ENCODE results near the gene RAD51B.
"Not testable (repeated sequence)": the region's sequence is repeated elsewhere in the genome, so short reads cannot be mapped to it uniquely, and the experiment has no call there.

Gene RAD51B

DNA sequence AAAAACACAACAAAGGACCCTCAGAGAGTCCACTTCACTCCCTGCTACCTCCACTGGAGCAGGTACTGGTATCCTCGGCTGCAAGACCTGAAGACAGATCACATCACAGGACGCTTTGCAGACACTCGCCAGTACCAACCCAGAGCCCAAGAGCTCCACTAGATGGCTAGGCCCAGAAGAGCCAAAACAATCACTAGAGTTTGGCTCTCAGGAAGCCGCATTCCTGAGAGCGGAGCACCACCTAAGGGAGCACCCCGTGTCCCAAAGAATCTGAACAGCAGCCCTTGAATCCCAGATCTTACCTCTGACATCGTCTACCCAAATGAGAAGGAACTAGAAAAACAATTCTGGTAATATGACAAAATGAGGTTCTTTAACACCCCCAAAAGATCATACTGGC, 399.8 kb downstream of the RAD51B start:
- no peak for DNase-seq

DNA sequence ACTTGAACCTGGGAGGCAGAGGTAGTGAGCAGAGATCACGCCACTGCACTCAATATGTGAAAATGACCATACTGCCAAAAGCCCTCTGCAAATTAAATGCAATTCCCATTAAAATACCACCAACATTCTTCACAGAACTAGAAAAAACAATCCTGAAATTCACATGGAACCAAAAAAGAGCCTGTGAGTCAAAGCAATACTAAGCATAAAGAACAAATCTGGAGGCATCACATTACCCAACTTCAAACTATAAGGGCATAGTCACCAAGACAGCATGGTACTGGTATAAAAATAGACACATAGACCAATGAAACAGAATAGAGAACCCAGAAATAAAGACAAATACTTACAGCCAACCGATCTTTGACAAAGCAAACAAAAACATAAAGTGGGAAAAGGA, 401.5 kb downstream of the RAD51B start:
- DNase-seq, result not testable (repeated sequence)

DNA sequence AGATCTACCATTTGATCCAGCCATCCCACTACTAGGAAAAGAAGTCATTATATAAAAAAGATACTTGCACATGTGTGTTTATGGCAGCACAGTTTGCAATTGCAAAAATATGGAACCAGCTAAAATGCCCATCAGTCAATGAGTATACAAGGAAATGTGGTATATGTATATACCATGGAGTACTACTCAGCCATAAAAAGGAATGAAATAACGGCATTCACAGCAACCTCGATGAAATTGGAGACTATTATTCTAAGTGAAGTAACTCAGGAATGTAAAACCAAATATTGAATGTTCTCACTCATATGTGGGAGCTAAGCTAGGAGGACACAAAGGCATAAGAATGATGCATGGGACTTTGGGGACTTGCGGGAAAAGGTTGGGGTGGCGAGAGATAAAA, 402.6 kb downstream of the RAD51B start:
- DNase-seq, result no peak

DNA sequence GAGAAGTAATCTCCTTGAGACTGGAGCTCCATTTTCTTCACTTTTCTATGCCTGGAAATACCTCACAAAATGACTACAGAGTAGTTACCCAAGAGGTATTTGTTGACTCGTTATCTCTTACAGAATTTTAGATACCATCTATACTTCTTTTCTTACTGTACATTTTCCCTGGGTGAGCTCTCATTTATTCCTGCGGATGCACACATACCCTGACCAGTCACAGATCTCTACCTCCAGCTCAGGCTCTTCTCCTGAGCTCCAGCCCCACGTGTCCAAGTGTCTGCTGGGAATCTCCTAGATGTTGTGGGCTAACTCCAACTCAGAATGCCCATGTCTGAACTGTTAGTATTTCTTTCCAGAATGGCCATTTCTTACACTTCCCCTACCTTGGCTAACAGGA, 403.1 kb downstream of the RAD51B start:
- no peak for DNase-seq

DNA sequence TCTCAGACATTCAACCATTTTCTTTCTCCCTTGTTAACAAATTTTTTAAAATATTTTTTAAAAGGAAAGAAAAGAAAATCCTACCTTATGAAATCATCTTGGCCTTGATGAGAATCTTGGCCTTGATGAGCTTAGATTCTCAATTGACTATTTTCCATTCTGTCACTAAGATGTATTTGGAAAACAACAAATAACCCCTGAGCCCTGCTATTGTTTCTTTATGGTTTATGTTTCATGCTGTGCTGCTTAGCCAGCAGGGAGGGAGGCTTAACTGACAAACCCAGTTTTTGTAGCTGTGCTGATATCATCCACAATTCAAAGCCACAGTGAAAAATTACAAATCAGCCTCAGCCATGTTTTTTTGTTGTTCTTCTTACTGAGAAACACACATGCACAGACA, 404.1 kb downstream of the RAD51B start:
- no peak for DNase-seq

DNA sequence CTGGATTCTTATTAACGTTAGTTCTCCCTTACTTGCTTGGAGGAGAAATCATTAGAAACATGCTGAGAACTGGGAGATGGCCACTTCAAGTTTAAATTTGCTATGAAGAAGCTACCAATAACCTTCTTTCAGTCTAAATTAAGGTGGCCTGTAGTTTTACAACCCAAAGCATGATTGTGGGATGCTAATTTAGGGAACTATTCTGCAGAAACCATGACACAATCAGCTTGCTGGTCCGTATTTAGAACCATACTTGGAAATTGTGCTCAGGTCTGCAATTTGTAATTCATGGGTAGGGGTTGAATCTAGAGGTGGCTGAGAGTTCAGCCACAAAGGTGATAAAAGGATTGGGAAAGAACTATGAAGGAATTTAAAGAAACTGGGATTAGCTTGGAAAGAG, 405.7 kb downstream of the RAD51B start:
- DNase-seq, result no peak

DNA sequence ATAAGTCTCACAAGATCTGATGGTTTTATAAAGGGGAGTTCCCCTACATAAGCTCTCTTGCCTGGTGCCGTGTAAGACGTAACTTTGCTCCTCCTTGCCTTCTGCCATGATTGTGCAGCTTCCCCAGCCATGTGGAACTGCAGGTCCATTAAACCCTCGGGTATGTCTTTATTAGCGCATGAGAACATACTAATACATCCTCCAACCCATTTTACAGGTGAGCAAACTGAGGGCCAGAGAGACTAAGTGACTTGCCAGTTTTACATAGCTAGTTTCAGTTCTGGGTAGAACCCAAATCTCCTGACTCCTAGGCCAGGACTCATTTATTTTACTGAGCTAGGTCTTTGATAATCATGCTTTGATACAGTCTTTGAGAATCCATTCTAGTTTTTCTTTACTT, 406.9 kb downstream of the RAD51B start:
- no peak for DNase-seq

DNA sequence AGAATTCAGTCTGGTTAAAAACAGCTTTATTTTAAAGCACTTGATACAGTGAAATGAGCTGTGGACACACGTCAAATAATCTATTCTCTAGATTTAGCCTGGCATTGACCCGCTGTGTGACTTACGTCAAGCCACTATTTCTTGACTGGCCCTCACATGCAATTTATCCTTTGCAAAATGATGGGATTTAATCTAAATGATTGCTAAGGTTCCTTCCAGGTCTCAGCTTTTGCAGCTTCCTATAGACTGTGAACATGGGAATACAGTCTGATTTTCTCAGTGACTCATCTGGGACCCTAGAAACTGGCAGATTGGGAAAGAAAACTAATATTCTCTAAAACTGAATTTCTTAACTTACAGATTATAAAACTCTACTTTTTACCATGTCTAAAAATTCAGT, 409.1 kb downstream of the RAD51B start:
- DNase-seq, result no peak

DNA sequence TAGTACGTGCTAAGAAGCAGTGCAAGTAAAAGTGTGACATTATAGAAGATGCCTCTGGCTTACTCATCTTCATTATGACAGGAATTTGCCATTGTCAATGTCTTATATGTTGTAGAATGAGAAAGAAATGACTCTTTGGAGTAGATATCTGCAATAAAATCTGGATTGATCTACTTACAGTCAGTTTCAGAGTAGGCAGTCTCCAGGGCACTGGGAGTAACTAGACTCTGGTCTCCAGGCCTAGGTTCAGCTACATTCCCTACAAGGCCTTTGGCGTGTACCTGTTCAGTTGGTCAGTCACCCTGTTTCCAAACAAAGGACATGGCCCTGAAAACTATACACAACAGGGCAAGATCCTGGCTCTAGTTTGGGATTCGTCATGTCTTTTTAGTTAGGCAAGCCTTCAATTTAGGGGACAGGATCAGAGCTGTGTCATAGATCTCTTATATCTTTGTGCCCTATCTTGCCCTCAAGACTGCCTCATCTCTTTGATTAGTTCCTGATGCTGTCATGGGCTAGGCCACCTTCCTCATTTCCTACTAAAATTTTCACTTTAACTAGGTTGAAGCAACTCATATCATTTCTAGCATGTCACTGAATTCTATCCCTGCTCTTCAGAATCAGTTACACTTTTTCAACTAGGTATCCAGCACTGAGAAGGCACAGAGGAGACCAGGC, 410.0 kb downstream of the RAD51B start:
- DNase-seq, result no peak

DNA sequence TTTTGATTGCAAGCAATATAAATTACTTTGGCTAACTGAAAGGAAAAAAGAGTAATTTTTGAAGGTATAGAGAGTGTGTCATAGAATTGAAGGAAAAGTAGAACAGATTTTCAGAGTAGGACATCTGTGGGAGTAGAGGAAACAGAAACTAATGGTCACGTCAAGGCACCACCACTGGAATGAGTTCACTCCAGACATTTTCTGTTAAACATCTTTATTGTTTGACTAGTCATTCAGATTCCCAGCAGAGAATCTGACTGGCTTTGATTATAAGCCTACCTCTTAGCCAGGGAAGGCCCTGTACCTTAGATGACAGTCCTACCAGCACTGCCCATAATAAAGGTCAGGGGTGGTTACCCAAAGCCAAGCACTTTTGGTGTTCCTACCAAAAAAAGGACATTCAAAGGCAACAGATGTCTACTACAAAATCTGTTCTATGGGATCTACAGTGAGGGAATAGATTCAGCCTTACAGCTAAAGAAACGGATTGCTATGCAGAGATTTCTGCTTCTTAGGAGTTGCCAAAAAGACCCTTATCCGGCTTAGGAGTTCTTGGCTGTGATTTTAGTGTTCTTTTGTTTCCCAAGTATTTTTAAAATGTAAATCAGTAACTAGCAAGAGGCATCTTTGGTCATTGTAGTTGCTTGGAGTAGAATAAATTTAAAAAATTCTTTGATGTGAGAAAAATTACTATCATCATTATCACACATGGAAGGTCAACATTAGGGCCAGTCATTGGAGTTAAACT, 410.8 kb downstream of the RAD51B start:
- DNase-seq, result no peak

DNA sequence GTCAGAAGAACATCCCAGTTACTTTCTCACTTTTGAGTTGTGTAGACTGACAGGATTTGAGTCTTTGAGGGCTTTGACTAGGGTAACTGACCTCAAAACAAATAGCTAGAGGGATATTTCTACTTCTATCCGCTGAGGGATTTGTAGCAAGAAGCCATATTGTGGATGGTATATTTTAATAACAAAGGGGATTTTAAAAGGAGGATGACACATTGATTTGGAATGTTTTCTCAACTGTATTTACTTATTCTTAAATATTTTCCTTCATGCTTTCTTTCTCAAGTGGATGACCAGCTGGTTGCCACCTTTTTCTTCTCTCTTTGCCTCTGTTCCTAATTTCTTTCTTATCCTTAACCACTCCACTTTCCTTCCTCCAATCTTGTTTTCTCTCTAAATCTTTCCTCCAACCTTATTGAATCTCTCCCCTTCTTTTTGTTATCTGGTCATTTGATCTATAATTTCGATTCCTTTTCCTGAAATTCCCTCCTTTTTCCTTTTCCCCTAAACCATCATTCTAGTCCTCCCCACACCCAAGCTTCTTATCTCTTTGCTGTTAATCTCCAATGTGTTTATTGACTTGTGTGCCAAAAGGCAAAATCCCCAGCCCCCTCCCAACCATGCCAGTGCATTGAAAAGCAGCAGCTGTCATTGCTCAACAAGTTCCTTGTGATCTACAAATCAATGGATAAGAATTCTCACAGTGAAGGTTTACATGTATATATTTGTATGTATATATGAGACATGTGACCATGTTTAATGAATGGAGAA, 411.6 kb downstream of the RAD51B start:
- no peak for DNase-seq

DNA sequence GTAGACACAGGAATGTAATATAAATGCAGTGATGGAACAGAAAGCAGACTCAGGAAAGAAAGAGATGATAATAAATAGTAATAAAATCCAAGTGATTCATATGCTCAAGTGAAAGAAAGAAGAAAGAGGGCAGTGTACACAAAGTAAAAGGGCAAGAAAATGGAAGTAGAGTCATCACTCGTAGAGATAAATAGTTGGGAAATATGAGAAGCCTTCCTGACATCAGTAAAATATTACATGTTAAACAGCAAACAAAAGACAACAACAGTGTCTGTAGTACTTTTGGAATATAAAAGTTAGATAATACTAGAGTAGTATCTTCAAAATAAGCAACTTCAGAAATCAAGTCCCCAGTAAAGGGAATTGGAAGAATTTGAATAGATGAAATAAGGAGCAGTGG, 412.3 kb downstream of the RAD51B start:
- no peak for DNase-seq

DNA sequence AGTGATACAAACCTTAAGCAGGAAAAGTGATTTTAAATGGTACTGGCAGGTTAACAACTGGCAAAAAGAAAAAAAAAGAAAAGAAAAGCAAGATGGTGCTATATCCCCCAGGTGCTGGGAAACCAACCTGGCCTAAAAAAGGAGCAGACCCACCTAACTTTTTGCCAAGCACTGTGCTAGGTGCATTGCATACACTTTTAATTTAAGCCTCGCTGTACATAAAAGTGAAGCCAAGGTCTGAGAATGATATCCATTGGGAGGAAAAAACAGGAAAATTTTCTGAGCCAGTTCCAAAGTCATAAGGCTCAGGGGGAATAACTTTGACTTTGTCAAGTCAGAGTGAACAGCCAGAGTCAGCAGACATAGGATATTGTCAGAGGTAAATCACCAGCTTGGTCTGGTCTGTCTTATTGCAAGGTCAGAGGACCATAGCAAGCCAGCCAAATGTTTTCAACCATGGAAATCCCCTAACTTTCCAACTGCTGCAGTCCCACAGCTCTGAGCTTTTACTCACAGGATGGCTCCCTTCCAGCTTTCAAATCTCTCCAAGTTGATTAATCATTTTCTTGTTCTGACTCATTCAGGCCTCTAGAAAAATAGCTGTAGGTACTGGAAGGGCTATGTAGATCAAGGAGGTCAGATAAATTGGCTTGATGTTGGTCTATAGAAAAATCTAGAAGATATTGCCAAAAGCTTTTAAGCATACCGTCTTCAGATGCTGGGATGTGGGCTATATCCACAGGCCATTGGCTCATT, 412.9 kb downstream of the RAD51B start:
- no peak for DNase-seq

DNA sequence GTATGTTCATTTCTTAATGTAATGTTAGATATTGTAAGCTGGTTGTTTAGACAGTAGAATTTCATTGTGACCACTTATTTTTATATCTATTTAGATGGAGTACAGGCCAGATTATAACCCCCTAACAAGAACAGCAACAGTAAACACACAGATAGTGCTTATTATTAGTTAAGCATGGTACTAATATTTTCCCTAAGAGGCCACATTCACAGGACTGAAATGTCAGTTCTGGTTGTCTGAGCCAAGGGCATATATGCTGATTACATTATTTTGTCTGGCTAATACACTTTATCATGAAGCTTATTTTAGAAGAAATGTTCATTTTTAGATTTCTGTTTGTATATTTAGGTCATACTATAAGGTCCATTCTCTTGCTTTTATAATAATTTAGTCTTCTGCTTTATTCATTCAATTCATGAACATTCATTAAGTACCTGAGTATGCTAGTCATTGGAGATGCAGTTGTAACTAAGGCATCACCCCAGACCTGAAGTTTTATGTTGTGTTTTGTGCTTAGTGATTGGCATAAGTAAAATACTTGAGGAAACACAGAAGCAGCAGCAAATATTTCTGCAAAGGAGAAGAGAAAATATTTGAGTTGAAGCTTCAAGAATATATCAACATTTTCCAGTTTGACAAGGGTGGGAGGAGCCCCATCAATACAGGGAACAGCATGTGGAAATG, 413.7 kb downstream of the RAD51B start:
- no peak for DNase-seq

DNA sequence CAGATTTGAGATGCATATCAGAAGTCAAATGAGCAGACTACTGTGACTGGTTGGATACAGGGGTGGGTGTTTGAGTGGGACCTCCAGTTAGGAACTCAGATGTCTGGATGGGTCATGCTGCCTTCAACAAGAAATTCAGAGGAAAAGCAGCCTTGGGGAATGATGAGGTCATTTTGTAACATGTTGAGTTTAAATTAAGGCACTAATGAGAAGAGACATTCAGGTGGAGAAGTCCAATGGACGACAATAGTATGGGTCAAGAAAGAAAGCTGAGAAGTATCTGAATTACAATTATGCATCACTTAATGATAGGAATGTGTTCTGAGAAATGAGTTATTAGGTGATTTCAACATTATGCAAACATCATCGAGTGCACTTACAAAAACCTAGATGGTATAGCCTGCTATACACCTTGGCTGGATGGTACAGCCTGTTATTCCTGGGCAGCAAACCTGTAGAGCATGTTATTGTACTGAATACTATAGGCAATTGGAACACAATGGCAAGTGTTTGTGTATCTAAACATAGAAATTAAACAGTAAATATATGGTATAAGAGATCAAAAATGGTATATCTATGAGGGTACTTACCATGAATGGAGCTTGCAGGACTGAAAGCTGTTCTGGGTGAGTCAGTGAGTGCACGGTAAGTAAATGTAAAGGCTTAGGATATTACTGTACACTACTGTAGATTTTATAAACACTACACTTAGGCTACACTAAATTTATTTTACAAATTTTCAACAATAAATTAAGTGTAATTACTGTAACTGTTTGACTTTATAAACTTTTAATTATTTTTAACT, 414.7 kb downstream of the RAD51B start:
- no peak for DNase-seq

DNA sequence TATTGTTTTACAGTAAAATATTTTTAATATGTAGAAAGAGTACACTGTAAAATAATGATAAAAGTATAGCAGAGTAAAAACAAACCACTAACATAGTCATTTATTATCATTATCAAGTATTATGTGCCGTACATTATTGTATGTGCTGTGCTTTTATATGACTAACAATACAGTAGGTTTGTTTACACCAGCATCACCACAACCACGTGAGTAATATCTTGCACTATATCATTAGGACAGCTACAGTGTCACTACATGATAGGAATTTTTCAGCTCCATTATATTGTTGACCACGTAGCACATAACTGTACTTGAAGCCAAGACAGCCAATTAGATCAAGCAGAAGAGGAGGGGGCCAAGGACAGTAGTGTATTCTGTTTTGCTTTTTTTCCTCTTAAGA, 415.4 kb downstream of the RAD51B start:
- DNase-seq, result no peak

DNA sequence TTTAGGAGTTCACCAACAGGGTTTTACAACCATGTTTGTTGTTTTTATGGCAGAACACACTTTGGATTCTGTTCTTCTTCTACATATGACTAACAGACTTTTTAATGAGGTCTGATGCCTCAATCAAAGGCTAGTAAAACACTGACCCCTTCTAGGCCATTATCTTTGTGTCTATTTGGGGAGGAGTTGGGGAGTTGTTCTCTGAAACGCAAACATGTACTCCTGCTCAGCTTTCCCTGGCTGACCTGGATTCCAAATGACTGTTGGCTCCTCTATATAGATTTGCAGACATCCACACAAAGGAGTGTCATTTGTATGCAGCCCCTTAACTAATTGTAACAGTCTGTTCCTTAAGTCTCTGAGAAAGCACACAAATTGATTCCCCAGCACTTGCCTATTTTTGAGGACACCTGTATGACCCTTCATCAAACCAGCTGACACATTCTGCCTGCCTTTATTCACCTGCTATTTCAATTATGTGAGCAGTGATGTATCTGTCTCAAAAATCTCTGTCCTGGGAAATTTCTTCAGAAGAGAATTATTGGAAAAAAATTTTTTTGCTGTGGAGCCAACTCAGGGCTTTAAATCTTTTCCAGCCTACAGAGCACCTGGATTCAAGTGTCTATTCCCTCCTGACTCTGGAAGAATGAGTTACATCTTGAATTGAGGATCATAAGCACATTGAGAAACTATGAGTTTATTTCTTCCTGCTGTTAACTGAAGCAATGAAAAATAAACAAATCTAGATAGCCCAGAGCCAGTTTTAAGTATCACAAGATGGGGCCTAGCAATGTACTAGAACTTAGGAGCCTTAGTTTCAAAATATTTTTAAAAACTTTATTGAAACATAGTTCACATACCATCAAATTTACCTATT, 417.2 kb downstream of the RAD51B start:
- no peak for DNase-seq

DNA sequence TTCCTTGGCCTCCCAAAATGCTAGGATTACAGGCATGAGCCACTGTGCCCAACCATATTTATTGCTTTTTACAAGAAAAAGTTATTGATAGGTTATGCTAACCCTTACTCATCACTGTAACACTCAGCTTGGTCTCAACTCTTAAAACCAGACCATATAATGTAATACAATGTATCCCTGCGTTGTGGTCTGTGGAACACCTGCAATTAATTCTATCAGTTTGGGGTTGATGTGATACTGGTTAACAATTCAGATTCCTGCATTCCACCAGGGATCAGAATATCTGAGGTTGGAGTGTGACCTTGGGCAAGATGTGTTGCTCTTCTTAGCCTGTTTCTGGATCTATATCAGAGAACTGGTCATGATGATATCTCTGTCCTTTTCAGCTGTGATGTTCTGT, 419.0 kb downstream of the RAD51B start:
- no peak for DNase-seq

DNA sequence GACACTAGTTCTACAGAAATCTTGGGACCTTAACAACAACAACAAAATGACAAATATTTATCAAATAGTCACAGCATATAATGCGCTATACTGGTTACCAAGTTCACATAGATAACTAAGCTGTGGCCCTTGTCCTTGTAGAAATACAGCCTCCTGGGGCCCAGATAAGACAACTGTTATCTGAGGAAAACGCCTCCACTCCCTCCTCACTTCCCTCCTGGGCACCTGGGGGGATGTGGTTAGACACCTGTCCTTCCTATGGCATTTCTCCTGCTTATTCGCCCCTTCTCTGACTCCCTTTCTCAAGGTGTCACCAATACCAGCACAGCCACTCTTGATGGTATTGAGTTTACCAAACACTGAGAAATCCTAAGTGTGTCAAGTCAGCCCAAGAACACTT, 419.4 kb downstream of the RAD51B start:
- DNase-seq, result no peak

DNA sequence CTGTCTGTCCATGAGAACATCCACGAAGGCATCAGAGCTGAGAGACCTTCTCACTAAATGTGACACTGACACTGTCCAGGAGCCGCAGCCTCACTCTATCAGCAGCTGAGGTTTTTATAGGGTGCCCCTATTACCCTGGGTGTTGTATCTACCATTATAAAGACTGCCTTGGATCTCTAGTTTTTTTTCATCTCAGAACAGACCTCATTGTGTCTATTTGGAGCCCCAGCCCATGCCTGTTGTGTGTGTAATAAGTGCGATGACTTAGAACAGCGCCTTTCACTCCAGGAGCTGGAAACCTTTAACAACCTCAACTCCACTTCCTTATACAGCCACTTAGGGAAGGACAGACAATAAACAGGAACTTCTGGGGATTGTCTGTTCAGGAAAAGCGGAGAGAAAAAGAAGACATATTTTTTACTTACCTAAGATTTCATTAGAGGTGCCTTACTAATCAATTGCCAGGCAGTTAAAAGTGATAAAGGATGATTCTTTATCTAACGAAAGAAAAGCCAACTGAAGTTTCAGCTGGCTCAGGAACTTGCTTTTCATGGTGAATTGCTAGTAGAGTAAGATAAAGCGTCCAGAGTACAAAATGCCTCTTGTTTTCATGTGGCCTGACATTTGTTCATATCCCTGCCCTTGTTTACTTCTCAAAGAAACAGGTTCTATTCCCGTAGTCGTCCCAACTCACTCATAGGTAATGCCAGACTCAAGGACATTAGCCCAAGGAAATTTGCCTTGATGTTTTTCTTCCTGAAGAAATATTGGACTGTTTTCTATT, 420.6 kb downstream of the RAD51B start:
- DNase-seq, result no peak
